ENCODE results near the gene GNE. TPM values are rescaled to one million over a fixed set of nuclear protein-coding genes. Genes with fewer than 3 reads are reported as not detected.

GNE gene
- total and polyA plus RNA-seq, 2 of the 8 experiments (the other 6 are each of a cell fraction or from before 2014, with no cell fraction given): 5.1 to 11.1 TPM

GRCh38 chr9:36190388-36191289 lies 67.6 kb downstream of the GNE start, which contains the start of gene CLTA (continued):
- TF ChIP-seq SP1 (IDR thresholded peaks at IDR 0.05; ENCODE audit: low read depth, low read length) (peak; percentile 71), ZNF274 (IDR thresholded peaks at IDR 0.05; ENCODE audit: borderline replicate concordance, extremely low read depth, low read length) (no peak), TAF7 (optimal IDR thresholded peaks at IDR 0.05; ENCODE audit: borderline replicate concordance, low read depth, low read length) (peak; percentile 80), JUND (IDR thresholded peaks at IDR 0.05; ENCODE audit: low read length) (no peak), NRF1 (IDR thresholded peaks at IDR 0.05; ENCODE audit: low read depth, low read length) (peak; percentile 23; the same call in 1 of the 2 replicates), SP2 (IDR thresholded peaks at IDR 0.05; ENCODE audit: low read length) (no peak), SAP30 (IDR thresholded peaks at IDR 0.05; ENCODE audit: insufficient read depth, insufficient replicate concordance, low read length) (peak; percentile 20), E2F6 (IDR thresholded peaks at IDR 0.05) (peak; percentile 49), RBBP5 (IDR thresholded peaks at IDR 0.05; ENCODE audit: borderline replicate concordance, low read depth, low read length) (peak; percentile 93; the same call in 1 of the 2 replicates), BRCA1 (IDR thresholded peaks at IDR 0.05; ENCODE audit: low read depth, low read length) (no peak), GABPA (IDR thresholded peaks at IDR 0.05; ENCODE audit: borderline replicate concordance, insufficient read depth, low read length) (peak; percentile 65; the same call in 1 of the 2 replicates), TCF12 (IDR thresholded peaks at IDR 0.05; ENCODE audit: low read depth, low read length) (no peak), EP300 (IDR thresholded peaks at IDR 0.05; ENCODE audit: borderline replicate concordance in 1 of 2, low read depth in 2 of 2, low read length in 2 of 2) (no peak), KDM1A (IDR thresholded peaks at IDR 0.05; ENCODE audit: borderline replicate concordance, low read length) (no peak), SIX5 (IDR thresholded peaks at IDR 0.05; ENCODE audit: low read depth, low read length) (no peak), JUN (IDR thresholded peaks at IDR 0.05; ENCODE audit: low read depth, low read length) (no peak), HDAC6 (IDR thresholded peaks at IDR 0.05; ENCODE audit: low read depth, low read length) (no peak), BCL11A (IDR thresholded peaks at IDR 0.05; ENCODE audit: low read depth in 2 of 2, low read length in 2 of 2) (no peak), POLR2A (IDR thresholded peaks at IDR 0.05; ENCODE audit: control extremely low read depth in 1 of 2, low read depth in 2 of 2, low read length in 2 of 2) (peak; percentile 92 to 97), POU5F1 (IDR thresholded peaks at IDR 0.05; ENCODE audit: low read depth, low read length) (no peak), POLR2AphosphoS5 (IDR thresholded peaks at IDR 0.05; ENCODE audit: low read depth, low read length) (peak; percentile 98)
- TF ChIP-seq, protein P1, sequence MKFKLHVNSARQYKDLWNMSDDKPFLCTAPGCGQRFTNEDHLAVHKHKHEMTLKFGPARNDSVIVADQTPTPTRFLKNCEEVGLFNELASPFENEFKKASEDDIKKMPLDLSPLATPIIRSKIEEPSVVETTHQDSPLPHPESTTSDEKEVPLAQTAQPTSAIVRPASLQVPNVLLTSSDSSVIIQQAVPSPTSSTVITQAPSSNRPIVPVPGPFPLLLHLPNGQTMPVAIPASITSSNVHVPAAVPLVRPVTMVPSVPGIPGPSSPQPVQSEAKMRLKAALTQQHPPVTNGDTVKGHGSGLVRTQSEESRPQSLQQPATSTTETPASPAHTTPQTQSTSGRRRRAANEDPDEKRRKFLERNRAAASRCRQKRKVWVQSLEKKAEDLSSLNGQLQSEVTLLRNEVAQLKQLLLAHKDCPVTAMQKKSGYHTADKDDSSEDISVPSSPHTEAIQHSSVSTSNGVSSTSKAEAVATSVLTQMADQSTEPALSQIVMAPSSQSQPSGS (IDR thresholded peaks at IDR 0.05; ENCODE audit: low read length): no peak

All from H1 (cell line).